ENCODE data around the gene KRTAP4-1.

DNA sequence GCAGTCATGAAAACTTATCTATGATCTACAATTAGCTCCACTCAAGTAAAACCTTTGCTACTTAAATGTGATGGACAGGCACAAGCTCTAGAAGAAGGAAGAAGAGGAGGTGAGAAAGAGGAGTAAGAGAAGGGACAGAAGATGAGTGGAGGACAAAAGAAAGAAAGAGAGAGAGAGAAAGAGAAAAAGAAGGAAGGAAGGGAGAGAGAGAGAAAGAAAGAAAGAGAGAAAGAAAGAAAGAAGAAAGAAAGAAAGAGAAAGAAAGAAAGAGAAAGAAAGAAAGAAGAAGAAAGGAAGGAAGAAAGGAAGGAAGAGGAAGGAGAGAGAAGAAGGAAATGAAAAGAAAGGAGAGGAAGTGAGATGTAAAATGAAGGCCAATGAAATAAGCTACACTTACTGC lies 45.4 kb upstream of the KRTAP4-1 start:
- TF ChIP-seq, protein P1, sequence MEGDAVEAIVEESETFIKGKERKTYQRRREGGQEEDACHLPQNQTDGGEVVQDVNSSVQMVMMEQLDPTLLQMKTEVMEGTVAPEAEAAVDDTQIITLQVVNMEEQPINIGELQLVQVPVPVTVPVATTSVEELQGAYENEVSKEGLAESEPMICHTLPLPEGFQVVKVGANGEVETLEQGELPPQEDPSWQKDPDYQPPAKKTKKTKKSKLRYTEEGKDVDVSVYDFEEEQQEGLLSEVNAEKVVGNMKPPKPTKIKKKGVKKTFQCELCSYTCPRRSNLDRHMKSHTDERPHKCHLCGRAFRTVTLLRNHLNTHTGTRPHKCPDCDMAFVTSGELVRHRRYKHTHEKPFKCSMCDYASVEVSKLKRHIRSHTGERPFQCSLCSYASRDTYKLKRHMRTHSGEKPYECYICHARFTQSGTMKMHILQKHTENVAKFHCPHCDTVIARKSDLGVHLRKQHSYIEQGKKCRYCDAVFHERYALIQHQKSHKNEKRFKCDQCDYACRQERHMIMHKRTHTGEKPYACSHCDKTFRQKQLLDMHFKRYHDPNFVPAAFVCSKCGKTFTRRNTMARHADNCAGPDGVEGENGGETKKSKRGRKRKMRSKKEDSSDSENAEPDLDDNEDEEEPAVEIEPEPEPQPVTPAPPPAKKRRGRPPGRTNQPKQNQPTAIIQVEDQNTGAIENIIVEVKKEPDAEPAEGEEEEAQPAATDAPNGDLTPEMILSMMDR (IDR thresholded peaks at IDR 0.05): no peak
- no peak for TF ChIP-seq POLR2A (IDR thresholded peaks at IDR 0.05)
- no peak for TF ChIP-seq POLR2AphosphoS5 (IDR thresholded peaks at IDR 0.05)

Measured in prostate gland (tissue), 2 donors.